AG08396 (cell line): Measurements from ENCODE around the gene CHAT.

Source experiments
- DNase-seq: peaks from one replicate; pipeline ENCODE4 v3.0.0; 2012; ENCODE audit warnings: low spot score, mixed read lengths

The CHAT gene

GRCh38 chr10:49613882-49614241 lies at the start of gene CHAT:
Gene CHAT, plus strand, starts transcription at chr10:49614037. Its CDS starts 153 bp downstream, at chr10:49614190.
- no peak for DNase-seq

GRCh38 chr10:49564461-49565009 lies 49.3 kb upstream of the CHAT start:
- no peak for DNase-seq

- DNase-seq, result no peak
Measured at GRCh38 chr10:49567810-49568209, 46.0 kb upstream of the CHAT start.

GRCh38 chr10:49568235-49568634 lies 45.6 kb upstream of the CHAT start:
- no peak for DNase-seq

- no peak for DNase-seq
Measured at GRCh38 chr10:49569031-49569631, 44.7 kb upstream of the CHAT start.

- no peak for DNase-seq
Measured at GRCh38 chr10:49571388-49571787, 42.4 kb upstream of the CHAT start.

GRCh38 chr10:49572594-49573114 lies 41.2 kb upstream of the CHAT start:
- DNase-seq, result no peak

GRCh38 chr10:49575489-49576072 lies 38.3 kb upstream of the CHAT start:
- DNase-seq, result no peak

- DNase-seq, result no peak
Measured at GRCh38 chr10:49577182-49577925, 36.5 kb upstream of the CHAT start.

GRCh38 chr10:49578392-49578791 lies 35.4 kb upstream of the CHAT start:
- DNase-seq, result no peak

GRCh38 chr10:49579621-49580020 lies 34.2 kb upstream of the CHAT start:
- DNase-seq, result no peak

- no peak for DNase-seq
Measured at GRCh38 chr10:49585387-49585786, 28.4 kb upstream of the CHAT start.

- DNase-seq, result no peak
Measured at GRCh38 chr10:49587981-49588380, 25.9 kb upstream of the CHAT start.

- peak; percentile 72 for DNase-seq
Measured at GRCh38 chr10:49592726-49593563, 20.9 kb upstream of the CHAT start.

- no peak for DNase-seq
Measured at GRCh38 chr10:49593564-49593875, 20.3 kb upstream of the CHAT start.

- peak; percentile 6 for DNase-seq
Measured at GRCh38 chr10:49593998-49594397, 19.8 kb upstream of the CHAT start.

- DNase-seq, result peak; percentile 80
Measured at GRCh38 chr10:49594594-49594993, 19.2 kb upstream of the CHAT start.

- DNase-seq, result peak; percentile 3
Measured at GRCh38 chr10:49595003-49595712, 18.7 kb upstream of the CHAT start.

- peak; percentile 2 for DNase-seq
Measured at GRCh38 chr10:49595713-49596492, 17.9 kb upstream of the CHAT start.

- no peak for DNase-seq
Measured at GRCh38 chr10:49596493-49596809, 17.4 kb upstream of the CHAT start.

- no peak for DNase-seq
Measured at GRCh38 chr10:49596836-49597235, 17.0 kb upstream of the CHAT start.
